Measurements from ENCODE around the gene LTBP3. TPM values are rescaled to one million over a fixed set of nuclear protein-coding genes. Genes with fewer than 3 reads are reported as not detected.

Gene LTBP3
- total and polyA plus RNA-seq, 7 donors: 12.7 to 82.3 (median 27.9) TPM

DNA sequence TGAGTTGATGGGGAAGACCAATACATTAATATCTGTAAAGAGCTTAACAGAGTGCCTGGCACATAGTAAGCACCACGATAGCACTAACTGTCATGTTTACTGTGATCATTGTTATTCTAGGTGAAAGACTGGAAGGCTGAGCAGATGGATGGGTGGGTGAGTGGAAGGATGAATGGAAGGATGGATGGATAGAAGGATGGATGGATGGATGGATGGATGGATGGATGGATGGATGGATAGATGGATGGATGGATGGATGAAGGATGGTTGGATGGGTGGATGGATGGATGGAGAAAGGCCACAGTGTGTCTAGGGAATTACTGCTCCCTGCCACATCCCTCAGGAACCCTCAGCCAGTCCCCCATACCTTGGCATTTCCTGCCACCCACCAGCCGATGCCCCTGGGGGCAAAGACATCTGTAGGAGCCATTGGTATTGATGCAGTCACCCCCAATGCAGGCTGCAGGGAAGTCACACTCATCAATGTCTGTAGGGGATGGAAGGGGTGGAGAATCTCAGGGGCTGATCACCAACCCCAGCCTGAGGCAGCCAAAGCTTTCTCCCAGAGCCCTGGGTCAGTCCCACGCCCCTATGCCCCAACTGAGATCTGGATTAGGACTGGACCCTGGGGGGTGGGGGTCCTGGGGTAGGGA lies 15.3 kb downstream of the LTBP3 start:
- Histone ChIP-seq H3K27me3 (ENCODE audit: insufficient read depth in 3 of 3, low read length in 2 of 3) (no peaks in the 10 kb centered on the region), H3K27ac (no peak overlapping the region), H3K9me3 (no peaks in the 10 kb centered on the region), H3K4me1 (peaks cover 16% of the 10 kb centered on the region), H3K4me3 (no peak overlapping the region), H3K36me3 (ENCODE audit: insufficient read depth in 1 of 2, low read depth in 1 of 2) (peaks cover 0 to 56% of the 10 kb centered on the region in 2 donors)
- intact Hi-C loops (cut with DNase I): loop anchor here in 1 of 2 donors (5.0 kb wide), 1 partner anchor 109 kb away; no protein-coding TSS in a partner anchor
- no peak for ATAC-seq
- no peak for DNase-seq
- WGBS, 3 donors: 85 to 94% (median 89%) methylated on average over 3 of the region's 3 CpGs
- TF ChIP-seq, protein P1, sequence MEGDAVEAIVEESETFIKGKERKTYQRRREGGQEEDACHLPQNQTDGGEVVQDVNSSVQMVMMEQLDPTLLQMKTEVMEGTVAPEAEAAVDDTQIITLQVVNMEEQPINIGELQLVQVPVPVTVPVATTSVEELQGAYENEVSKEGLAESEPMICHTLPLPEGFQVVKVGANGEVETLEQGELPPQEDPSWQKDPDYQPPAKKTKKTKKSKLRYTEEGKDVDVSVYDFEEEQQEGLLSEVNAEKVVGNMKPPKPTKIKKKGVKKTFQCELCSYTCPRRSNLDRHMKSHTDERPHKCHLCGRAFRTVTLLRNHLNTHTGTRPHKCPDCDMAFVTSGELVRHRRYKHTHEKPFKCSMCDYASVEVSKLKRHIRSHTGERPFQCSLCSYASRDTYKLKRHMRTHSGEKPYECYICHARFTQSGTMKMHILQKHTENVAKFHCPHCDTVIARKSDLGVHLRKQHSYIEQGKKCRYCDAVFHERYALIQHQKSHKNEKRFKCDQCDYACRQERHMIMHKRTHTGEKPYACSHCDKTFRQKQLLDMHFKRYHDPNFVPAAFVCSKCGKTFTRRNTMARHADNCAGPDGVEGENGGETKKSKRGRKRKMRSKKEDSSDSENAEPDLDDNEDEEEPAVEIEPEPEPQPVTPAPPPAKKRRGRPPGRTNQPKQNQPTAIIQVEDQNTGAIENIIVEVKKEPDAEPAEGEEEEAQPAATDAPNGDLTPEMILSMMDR (IDR thresholded peaks at IDR 0.05): no peak

DNA sequence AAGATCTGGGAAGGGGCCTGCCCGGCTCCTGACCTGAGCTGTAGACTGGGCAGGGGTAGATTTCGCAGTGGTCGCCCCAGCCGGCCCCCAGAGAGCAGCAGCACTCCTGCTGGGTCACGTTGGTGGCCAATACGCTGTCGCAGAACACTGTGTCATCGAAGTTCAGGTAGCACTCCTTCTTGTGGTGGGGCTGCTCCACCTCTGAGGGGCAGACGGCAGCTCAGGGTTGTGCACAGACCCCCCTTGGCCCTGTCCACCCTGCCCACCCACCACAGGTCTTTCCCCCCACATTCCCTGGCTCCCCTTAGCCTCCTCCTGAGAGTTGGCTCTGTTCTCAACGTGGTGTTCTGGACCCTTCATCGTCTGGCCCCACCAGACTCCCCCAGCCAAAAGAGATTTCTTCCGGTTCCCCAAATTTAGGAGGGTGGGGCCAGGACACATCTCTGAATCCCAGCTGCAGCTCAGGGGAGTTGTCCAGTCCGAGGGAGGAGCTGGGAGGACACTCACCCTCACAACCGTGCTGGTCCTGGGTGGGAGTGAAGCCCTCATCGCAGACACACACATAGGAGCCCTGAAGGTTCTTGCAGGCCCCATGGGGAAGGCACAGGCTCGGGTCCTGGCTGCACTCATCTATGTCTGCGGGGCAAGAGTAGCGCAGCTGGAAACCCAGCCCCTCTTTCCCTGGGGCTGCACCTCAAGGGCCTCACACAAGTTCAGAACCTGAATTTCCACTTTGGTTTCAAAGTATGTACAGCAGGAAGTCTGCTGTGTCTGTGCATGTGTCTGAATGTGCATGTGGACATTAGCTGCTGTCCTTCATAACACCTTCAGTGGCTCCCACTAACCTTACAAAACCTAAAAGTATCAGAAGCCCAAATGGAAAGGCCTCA lies 16.8 kb downstream of the LTBP3 start:
- Histone ChIP-seq H3K27ac (peak overlapping the region; percentile 84), H3K4me3 (peak overlapping the region; percentile 65), H3K9me3 (no peaks in the 10 kb centered on the region), H3K27me3 (ENCODE audit: insufficient read depth in 3 of 3, low read length in 2 of 3) (no peaks in the 10 kb centered on the region), H3K4me1 (peaks cover 16% of the 10 kb centered on the region), H3K36me3 (ENCODE audit: insufficient read depth in 1 of 2, low read depth in 1 of 2) (peaks cover 0 to 62% of the 10 kb centered on the region in 2 donors)
- ATAC-seq: no peak
- intact Hi-C loops (cut with DNase I): loop anchor here in 1 of 2 donors (1.0 to 5.0 kb wide), 3 partner anchors 31 to 111 kb away; partner anchors contain the start of gene FAM89B
- DNase-seq: no peak
- TF ChIP-seq, protein P1 (IDR thresholded peaks at IDR 0.05): no peak
- 35 to 42% (median 41%) methylated on average over 18 of the region's 18 CpGs for WGBS, 3 donors

DNA sequence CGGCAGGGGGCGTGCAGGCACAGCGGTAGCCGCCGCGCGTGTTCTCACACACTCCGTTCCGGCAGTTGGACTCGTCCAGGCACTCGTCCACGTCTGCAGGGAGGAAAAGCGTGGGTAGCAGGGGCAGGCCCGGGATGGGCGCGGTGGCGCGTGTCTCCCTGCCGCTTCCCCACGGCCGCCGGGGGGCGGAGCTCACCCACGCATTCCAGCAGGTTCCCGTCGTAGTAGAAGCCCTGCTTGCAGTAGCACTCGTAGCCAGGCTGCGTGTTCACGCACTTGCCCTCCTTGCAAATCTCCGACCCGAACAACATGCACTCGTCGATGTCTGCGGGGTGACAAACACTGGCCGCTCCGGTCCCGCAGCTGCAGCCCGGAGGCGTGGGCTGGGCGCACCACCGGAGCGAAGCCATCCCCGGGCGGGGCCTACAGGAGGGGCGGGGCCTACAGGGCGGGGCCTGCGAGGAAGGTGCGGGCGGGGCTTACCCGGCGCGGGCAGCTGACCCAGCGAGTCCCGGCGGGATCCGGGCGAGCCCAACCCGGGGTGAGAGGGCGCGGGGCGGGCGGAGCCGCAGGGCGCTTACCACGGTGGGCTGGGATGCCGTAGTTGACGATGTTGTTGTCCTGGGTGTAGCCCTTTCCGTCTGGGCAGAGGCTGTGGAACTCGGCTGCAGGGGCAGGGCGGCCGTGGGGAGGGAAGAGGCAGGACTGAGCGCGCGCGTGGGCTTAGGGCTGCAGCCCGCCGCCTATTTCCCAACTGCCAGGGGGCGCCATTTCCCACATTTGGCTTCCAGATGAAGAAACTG lies 17.7 kb downstream of the LTBP3 start:
- no peaks in the 10 kb centered on the region for H3K27me3 ChIP-seq (ENCODE audit: insufficient read depth in 3 of 3, low read length in 2 of 3)
- H3K36me3 ChIP-seq (ENCODE audit: insufficient read depth in 1 of 2, low read depth in 1 of 2): peaks cover 0 to 63% of the 10 kb centered on the region in 2 donors
- H3K4me3 ChIP-seq: peak overlapping the region; percentile 65
- peak; percentile 89 to 95 for DNase-seq
- H3K27ac ChIP-seq: peak overlapping the region; percentile 84
- ATAC-seq: peak; percentile 85 to 95 (median 93)
- no peaks in the 10 kb centered on the region for H3K9me3 ChIP-seq
- 0% methylated on average over 57 to 78 of the region's 78 CpGs for WGBS, 3 donors
- intact Hi-C loops (cut with DNase I): loop anchor here in 1 of 2 donors (1.0 to 5.0 kb wide), 3 partner anchors 32 to 112 kb away; partner anchors contain the start of gene FAM89B
- TF ChIP-seq, protein P1 (IDR thresholded peaks at IDR 0.05): peak; percentile 77
- peaks cover 16% of the 10 kb centered on the region for H3K4me1 ChIP-seq

- Histone ChIP-seq H3K4me1 (peaks cover 16% of the 10 kb centered on the region), H3K9me3 (no peaks in the 10 kb centered on the region), H3K36me3 (ENCODE audit: insufficient read depth in 1 of 2, low read depth in 1 of 2) (peaks cover 0 to 66% of the 10 kb centered on the region in 2 donors), H3K27me3 (ENCODE audit: insufficient read depth in 3 of 3, low read length in 2 of 3) (no peaks in the 10 kb centered on the region), H3K27ac (peak overlapping the region; percentile 84), H3K4me3 (peak overlapping the region; percentile 65)
- DNase-seq: no peak
- WGBS, 3 donors: 27 to 31% (median 29%) methylated on average over 51 to 60 of the region's 60 CpGs
- intact Hi-C loops (cut with DNase I): loop anchor here in 1 of 2 donors (2.0 to 5.0 kb wide), 2 partner anchors 53 to 112 kb away; no protein-coding TSS in a partner anchor
- ATAC-seq: peak in 1 of 4 donors; percentile 15
- TF ChIP-seq, protein P1 (IDR thresholded peaks at IDR 0.05): no peak
These were observed 18.3 kb downstream of the LTBP3 start for GRCh38 chr11:65539744-65540289.
